ENCODE measurements around the gene PLIN5. TPM values are rescaled to one million over a fixed set of nuclear protein-coding genes. Genes with fewer than 3 reads are reported as not detected.
"Not testable (repeated sequence)": the region's sequence is repeated elsewhere in the genome, so short reads cannot be mapped to it uniquely, and the experiment has no call there.

PLIN5 gene
- total and polyA plus RNA-seq, 2 donors (not counting 1 experiment from before 2014, with no cell fraction given) = not detected

GRCh38 chr19:4542896-4543841, 8.1 kb upstream of the PLIN5 start:
- no peak for TF ChIP-seq EZH2 (IDR thresholded peaks at IDR 0.05; ENCODE audit: low read length, missing control alignments)
- no peaks in the 10 kb centered on the region for H3K79me2 ChIP-seq (ENCODE audit: control insufficient read depth, insufficient read depth, low read length)
- no peaks in the 10 kb centered on the region for H3K27me3 ChIP-seq (ENCODE audit: control insufficient read depth, insufficient read depth, low read length)
- H3K36me3 ChIP-seq (ENCODE audit: control insufficient read depth, insufficient read depth, low read length) = no peaks in the 10 kb centered on the region
- H3K4me2 ChIP-seq (ENCODE audit: extremely low read depth, insufficient read depth, low read length) = no peak overlapping the region
- no peaks in the 10 kb centered on the region for H4K20me1 ChIP-seq (ENCODE audit: control insufficient read depth, extremely low read depth, insufficient read depth, low read length)
- no peaks in the 10 kb centered on the region for H3K9me3 ChIP-seq (ENCODE audit: control insufficient read depth, insufficient read depth, low read depth, low read length)
- DNase-seq (ENCODE audit: low read depth in 2 of 2) = no peak
- H3K4me1 ChIP-seq (ENCODE audit: control insufficient read depth, extremely low read depth, insufficient read depth, low read length) = no peaks in the 10 kb centered on the region
- no peak overlapping the region for H3K9ac ChIP-seq (ENCODE audit: insufficient read depth, low read length)
- H2AFZ ChIP-seq (ENCODE audit: low read length) = no peak overlapping the region
- H3K27ac ChIP-seq (ENCODE audit: insufficient read depth, low read length) = no peak overlapping the region
- no peak overlapping the region for H3K4me3 ChIP-seq (replicated peaks in 1 of 4; ENCODE audit: control extremely low read depth in 1 of 4, insufficient read depth in 1 of 4, low read depth in 3 of 4, low read length in 4 of 4)

GRCh38 chr19:4541806-4542145, 6.8 kb upstream of the PLIN5 start:
- not testable (repeated sequence) for H3K9ac ChIP-seq (ENCODE audit: insufficient read depth, low read length); DNase-seq (ENCODE audit: low read depth in 2 of 2); H3K27me3 ChIP-seq (ENCODE audit: control insufficient read depth, insufficient read depth, low read length); H3K4me2 ChIP-seq (ENCODE audit: extremely low read depth, insufficient read depth, low read length); H3K79me2 ChIP-seq (ENCODE audit: control insufficient read depth, insufficient read depth, low read length); H3K4me1 ChIP-seq (ENCODE audit: control insufficient read depth, extremely low read depth, insufficient read depth, low read length); H3K9me3 ChIP-seq (ENCODE audit: control insufficient read depth, insufficient read depth, low read depth, low read length); H4K20me1 ChIP-seq (ENCODE audit: control insufficient read depth, extremely low read depth, insufficient read depth, low read length); H3K27ac ChIP-seq (ENCODE audit: insufficient read depth, low read length); H3K4me3 ChIP-seq (replicated peaks in 1 of 4; ENCODE audit: control extremely low read depth in 1 of 4, insufficient read depth in 1 of 4, low read depth in 3 of 4, low read length in 4 of 4); H3K36me3 ChIP-seq (ENCODE audit: control insufficient read depth, insufficient read depth, low read length); H2AFZ ChIP-seq (ENCODE audit: low read length)

GRCh38 chr19:4541114-4541805, 6.2 kb upstream of the PLIN5 start:
- no peak for TF ChIP-seq EZH2 (IDR thresholded peaks at IDR 0.05; ENCODE audit: low read length, missing control alignments)
- no peak for TF ChIP-seq CTCF (conservative IDR thresholded peaks at IDR 0.05 in 1 of 2, IDR thresholded peaks at IDR 0.05 in 1 of 2; ENCODE audit: low read depth in 1 of 2, low read length in 2 of 2)
- Histone ChIP-seq H3K4me2 (ENCODE audit: extremely low read depth, insufficient read depth, low read length) (no peak overlapping the region), H3K27ac (ENCODE audit: insufficient read depth, low read length) (no peak overlapping the region), H3K36me3 (ENCODE audit: control insufficient read depth, insufficient read depth, low read length) (no peaks in the 10 kb centered on the region), H3K9me3 (ENCODE audit: control insufficient read depth, insufficient read depth, low read depth, low read length) (no peaks in the 10 kb centered on the region), H3K79me2 (ENCODE audit: control insufficient read depth, insufficient read depth, low read length) (no peaks in the 10 kb centered on the region), H3K27me3 (ENCODE audit: control insufficient read depth, insufficient read depth, low read length) (no peaks in the 10 kb centered on the region), H2AFZ (ENCODE audit: low read length) (no peak overlapping the region), H3K4me1 (ENCODE audit: control insufficient read depth, extremely low read depth, insufficient read depth, low read length) (no peaks in the 10 kb centered on the region), H3K4me3 (replicated peaks in 1 of 4; ENCODE audit: control extremely low read depth in 1 of 4, insufficient read depth in 1 of 4, low read depth in 3 of 4, low read length in 4 of 4) (no peak overlapping the region), H3K9ac (ENCODE audit: insufficient read depth, low read length) (no peak overlapping the region), H4K20me1 (ENCODE audit: control insufficient read depth, extremely low read depth, insufficient read depth, low read length) (no peaks in the 10 kb centered on the region)
- no peak for DNase-seq (ENCODE audit: low read depth in 2 of 2)
